Stimulated activated CD4-positive, alpha-beta T cell treated with anti-CD3 and anti-CD28 coated beads, Interleukin-1b, Interleukin-23, amount 100 ng/mL, for 48 hours (primary cell): Measurements from ENCODE around the gene CXCL11.
"Not testable (repeated sequence)": the region's sequence is repeated elsewhere in the genome, so short reads cannot be mapped to it uniquely, and the experiment has no call there.

Experiments used
- DNase-seq: peaks from one replicate; pipeline ENCODE4 v3.0.0-alpha.2; 2020

CXCL11 gene

DNA sequence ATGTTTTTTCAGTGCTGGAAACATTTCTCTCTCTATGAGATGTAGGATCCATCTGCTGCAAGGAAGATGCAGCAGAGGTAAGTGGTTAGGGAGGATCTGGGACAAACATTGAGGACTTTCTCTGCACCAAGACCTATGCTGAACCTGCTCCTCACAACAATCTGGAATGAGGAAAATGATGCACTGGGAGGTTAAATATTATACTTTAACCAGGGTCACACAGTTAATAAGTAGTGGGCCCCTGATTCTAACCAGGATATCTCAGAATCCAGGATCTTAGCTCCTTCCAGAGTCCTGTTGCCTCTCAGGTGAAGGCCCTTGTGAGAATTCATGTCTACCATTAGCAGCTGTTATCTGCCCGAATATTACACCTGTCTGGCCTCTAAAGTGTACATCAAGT lies 35.6 kb downstream of the CXCL11 start:
- no peak for DNase-seq

- DNase-seq = not testable (repeated sequence)
Measured at GRCh38 chr4:75998525-75999147, 37.2 kb downstream of the CXCL11 start.

- no peak for DNase-seq
Measured at GRCh38 chr4:75997946-75998345, 37.9 kb downstream of the CXCL11 start.

DNA sequence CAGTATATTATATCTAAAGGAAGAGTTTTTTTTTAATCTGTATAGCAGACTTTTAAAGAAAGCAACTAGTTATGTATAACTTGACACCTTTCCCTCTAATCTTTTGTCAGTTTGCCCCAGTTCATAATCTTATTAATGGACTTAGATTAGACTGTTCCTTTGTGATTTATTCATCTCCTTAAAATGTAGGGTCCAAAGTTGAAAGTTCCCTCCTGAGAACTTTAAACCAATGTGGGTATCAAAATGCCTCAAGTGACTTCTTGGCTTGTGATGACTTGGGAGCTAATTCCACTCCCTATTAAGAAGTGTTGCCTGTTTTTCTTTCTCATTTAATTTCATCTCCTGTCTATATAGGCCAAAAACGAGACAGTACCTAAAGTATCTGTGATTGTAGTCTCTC lies 38.8 kb downstream of the CXCL11 start:
- DNase-seq = no peak

- no peak for DNase-seq
Measured at GRCh38 chr4:75995727-75996126, 40.1 kb downstream of the CXCL11 start.

GRCh38 chr4:75992462-75992861 lies 43.4 kb downstream of the CXCL11 start:
- DNase-seq = no peak

- DNase-seq = no peak
Measured at GRCh38 chr4:75989846-75990528, 45.9 kb downstream of the CXCL11 start.

DNA sequence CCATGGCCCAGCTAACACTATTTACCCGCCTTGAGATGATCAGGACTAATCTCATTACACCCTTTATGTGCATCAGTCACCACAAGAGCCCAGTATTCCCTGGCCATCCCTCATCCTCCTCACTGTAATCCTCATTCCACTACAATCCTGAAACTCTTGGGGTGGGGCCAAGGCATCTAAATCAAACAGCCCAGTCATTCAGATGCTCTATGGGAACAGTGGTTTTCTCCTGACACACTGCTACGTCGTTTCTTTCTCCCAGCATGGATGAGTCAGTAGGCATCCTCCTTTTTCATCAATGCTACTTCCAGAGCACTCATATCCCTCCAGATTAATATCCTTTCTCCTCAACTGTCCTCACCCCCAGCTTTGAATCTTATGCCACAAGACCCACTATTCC lies 50.8 kb downstream of the CXCL11 start:
- no peak for DNase-seq
